Measurements from ENCODE around the gene CLEC17A.
A peak's percentile ranks its signal among the peaks of the same experiment; 100 is the strongest.

Gene CLEC17A

DNA sequence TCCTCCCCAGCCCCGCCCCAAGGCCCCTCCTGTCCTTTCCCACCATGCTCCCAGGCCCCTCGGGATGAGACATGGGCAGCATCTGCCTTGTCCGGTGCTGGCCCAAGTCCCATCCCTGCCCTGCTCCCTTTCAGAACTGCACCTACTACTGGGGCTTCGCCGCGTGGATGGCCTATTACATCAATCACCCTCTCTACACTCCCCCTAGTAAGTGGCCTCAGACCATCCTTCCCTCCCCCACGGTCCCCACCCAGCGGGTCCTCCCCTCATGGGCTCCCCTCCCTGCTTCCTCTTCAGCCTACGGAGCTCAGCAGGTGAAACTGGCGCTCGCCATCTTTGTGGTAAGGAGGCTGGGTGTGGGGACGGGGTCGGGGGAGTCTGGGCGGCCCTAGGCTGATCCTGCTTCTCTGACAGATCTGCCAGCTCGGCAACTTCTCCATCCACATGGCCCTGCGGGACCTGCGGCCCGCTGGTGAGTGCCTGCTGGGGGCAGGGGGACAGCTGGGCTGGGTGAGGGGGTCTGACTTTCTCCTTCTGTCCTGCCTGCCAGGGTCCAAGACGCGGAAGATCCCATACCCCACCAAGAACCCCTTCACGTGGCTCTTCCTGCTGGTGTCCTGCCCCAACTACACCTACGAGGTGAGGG, 18.1 kb upstream of the CLEC17A start (continued):
- TF ChIP-seq, protein P1, sequence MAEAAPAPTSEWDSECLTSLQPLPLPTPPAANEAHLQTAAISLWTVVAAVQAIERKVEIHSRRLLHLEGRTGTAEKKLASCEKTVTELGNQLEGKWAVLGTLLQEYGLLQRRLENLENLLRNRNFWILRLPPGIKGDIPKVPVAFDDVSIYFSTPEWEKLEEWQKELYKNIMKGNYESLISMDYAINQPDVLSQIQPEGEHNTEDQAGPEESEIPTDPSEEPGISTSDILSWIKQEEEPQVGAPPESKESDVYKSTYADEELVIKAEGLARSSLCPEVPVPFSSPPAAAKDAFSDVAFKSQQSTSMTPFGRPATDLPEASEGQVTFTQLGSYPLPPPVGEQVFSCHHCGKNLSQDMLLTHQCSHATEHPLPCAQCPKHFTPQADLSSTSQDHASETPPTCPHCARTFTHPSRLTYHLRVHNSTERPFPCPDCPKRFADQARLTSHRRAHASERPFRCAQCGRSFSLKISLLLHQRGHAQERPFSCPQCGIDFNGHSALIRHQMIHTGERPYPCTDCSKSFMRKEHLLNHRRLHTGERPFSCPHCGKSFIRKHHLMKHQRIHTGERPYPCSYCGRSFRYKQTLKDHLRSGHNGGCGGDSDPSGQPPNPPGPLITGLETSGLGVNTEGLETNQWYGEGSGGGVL (tag by site-specific recombination; IDR thresholded peaks at IDR 0.05) = peak; percentile 35; the same call in 1 of the 2 replicates
- TF ChIP-seq KLF7 (tag by site-specific recombination; IDR thresholded peaks at IDR 0.05; ENCODE audit: borderline replicate concordance) (0 out of 2 replicates have a peak, but pooled peaks have one; percentile 16), ZBTB7A (tag by site-specific recombination; IDR thresholded peaks at IDR 0.05; ENCODE audit: low read depth) (0 out of 2 replicates have a peak, but pooled peaks have one; percentile 11), KLF8 (tag by site-specific recombination; IDR thresholded peaks at IDR 0.05) (peak; percentile 85), ZNF76 (tag by site-specific recombination; IDR thresholded peaks at IDR 0.05; ENCODE audit: borderline replicate concordance, low read depth) (peak; percentile 36; the same call in 1 of the 2 replicates), ZIC2 (tag by site-specific recombination; IDR thresholded peaks at IDR 0.05) (peak; percentile 36; the same call in 1 of the 2 replicates)

DNA sequence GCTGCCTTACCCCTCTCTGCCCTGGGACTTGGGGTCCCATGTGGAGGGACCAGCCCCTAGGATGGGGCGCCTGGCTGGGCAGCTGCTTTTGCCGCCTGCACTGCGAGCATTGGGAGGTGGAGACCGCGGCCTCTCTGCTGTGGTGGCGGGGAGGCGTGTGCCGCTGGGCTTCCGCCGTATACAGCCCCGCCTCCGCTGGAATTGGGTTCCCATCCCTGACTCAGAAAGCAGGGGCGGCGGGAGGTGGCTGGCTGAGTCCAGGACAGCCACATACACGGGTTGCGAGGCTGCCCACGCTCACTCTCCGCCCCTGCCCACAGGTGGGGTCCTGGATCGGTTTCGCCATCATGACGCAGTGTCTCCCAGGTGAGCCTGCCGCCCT, 17.6 kb upstream of the CLEC17A start:
- Histone ChIP-seq H3K4me3 (ENCODE audit: low read depth, low read length) (no peak overlapping the region), H3K27ac (ENCODE audit: extremely low read depth, low read depth, low read length) (no peak overlapping the region), H3K4me1 (ENCODE audit: control insufficient read depth, insufficient read depth, low read length) (no peaks in the 10 kb centered on the region), H3K36me3 (ENCODE audit: control insufficient read depth in 2 of 2, insufficient read depth in 1 of 2, low read length in 2 of 2) (peaks cover 0 to 42% of the 10 kb centered on the region in 2 experiments; a peak in 2 of 3 replicates), H3K9me3 (ENCODE audit: control insufficient read depth, insufficient read depth, low read depth, low read length) (no peaks in the 10 kb centered on the region)
- ChIA-PET POLR2A (interaction anchor here (1.0 kb wide), 1 partner anchor 11 kb away, joined by 4 read pairs; no protein-coding TSS in a partner anchor), CTCF (interaction anchor here (1.4 kb wide), 1 partner anchor 8 kb away, joined by 4 read pairs; no protein-coding TSS in a partner anchor)
- TF ChIP-seq KLF9 (tag by site-specific recombination; IDR thresholded peaks at IDR 0.05; ENCODE audit: low read depth) = 0 out of 2 replicates have a peak, but pooled peaks have one; percentile 10
- TF ChIP-seq ZBTB48 (tag by site-specific recombination; IDR thresholded peaks at IDR 0.05) = no peak
- no peak for TF ChIP-seq ZNF701 (tag by site-specific recombination; IDR thresholded peaks at IDR 0.05)
- peak; percentile 14; the same call in 1 of the 2 replicates for TF ChIP-seq ZNF341 (tag by site-specific recombination; IDR thresholded peaks at IDR 0.05; ENCODE audit: low read depth)
- TF ChIP-seq KLF1 (tag by site-specific recombination; IDR thresholded peaks at IDR 0.05) = peak; percentile 24; the same call in 1 of the 2 replicates
- TF ChIP-seq EGR2 (tag by site-specific recombination; IDR thresholded peaks at IDR 0.05; ENCODE audit: low read depth) = peak; percentile 56
- TF ChIP-seq ZNF133 (tag by site-specific recombination; IDR thresholded peaks at IDR 0.05) = no peak
- TF ChIP-seq, protein P2, sequence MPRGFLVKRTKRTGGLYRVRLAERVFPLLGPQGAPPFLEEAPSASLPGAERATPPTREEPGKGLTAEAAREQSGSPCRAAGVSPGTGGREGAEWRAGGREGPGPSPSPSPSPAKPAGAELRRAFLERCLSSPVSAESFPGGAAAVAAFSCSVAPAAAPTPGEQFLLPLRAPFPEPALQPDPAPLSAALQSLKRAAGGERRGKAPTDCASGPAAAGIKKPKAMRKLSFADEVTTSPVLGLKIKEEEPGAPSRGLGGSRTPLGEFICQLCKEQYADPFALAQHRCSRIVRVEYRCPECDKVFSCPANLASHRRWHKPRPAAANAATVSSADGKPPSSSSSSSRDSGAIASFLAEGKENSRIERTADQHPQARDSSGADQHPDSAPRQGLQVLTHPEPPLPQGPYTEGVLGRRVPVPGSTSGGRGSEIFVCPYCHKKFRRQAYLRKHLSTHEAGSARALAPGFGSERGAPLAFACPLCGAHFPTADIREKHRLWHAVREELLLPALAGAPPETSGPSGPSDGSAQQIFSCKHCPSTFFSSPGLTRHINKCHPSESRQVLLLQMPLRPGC (tag by site-specific recombination; IDR thresholded peaks at IDR 0.05) = no peak
- TF ChIP-seq ZFHX2 (tag by site-specific recombination; conservative IDR thresholded peaks at IDR 0.05) = peak; percentile 70
- TF ChIP-seq ZNF571 (tag by site-specific recombination; IDR thresholded peaks at IDR 0.05) = no peak

DNA sequence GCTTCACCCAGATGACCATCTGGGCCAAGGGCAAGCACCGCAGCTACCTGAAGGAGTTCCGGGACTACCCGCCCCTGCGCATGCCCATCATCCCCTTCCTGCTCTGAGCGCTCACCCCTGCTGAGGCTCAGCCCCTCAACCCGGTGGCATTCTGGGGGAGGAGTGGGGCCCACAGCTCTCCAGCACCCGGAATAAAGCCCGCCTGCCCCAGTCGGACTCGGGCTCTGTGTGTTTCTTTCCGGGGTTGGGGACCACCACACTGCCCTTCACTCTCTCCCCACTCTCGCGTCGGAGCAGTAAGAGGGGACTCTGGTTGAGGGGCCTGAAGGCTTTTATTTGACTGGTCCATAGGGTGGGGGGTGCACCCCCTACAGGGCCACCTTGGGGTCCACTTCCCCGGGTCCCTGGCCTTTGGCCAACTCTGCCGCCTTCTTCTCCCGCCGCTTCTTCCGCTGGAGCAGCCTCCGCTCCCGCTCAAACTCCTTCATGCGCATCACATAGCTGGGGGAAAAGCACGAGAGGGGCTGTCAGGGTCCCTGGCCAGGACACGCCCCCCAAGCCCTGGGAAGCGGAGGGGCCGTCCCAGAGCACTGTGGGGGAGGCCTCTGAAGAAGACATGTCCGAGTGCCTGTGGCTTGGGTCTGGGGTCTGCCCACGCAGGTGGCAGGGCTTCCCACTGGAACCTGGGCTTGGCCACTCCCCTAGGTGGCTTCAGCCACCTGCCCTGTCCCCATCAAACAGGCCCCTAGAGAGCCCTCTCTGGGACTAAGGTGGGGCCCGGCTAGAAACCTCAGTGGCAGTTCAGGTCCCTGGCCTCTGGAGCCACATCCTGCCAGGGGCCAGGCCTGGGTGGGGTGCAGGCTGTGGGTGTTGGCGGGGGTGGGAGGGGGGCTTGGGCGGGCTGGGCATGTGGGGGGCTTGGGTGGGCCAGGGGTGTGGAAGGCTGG, 16.8 kb upstream of the CLEC17A start:
- ChIA-PET CTCF (interaction anchor here (1.4 to 4.8 kb wide), 2 partner anchors 8 to 10 kb away, joined by 4 to 19 read pairs; no protein-coding TSS in a partner anchor), POLR2A (no interaction called here)
- Histone ChIP-seq H3K4me3 (ENCODE audit: low read depth, low read length) (no peak overlapping the region), H3K4me1 (ENCODE audit: control insufficient read depth, insufficient read depth, low read length) (peaks cover 4% of the 10 kb centered on the region; the same call in 1 of the 2 replicates), H3K9me3 (ENCODE audit: control insufficient read depth, insufficient read depth, low read depth, low read length) (no peaks in the 10 kb centered on the region), H3K27ac (ENCODE audit: extremely low read depth, low read depth, low read length) (no peak overlapping the region), H3K36me3 (ENCODE audit: control insufficient read depth in 2 of 2, insufficient read depth in 1 of 2, low read length in 2 of 2) (peaks cover 0 to 42% of the 10 kb centered on the region in 2 experiments; a peak in 2 of 3 replicates)
- no peak for TF ChIP-seq ZNF76 (tag by site-specific recombination; IDR thresholded peaks at IDR 0.05; ENCODE audit: borderline replicate concordance, low read depth)
- peak; percentile 49; the same call in 1 of the 2 replicates for TF ChIP-seq ZFP69B (tag by site-specific recombination; IDR thresholded peaks at IDR 0.05)
- TF ChIP-seq GLIS2 (tag by site-specific recombination; IDR thresholded peaks at IDR 0.05) = peak; percentile 51
- TF ChIP-seq, protein P3, sequence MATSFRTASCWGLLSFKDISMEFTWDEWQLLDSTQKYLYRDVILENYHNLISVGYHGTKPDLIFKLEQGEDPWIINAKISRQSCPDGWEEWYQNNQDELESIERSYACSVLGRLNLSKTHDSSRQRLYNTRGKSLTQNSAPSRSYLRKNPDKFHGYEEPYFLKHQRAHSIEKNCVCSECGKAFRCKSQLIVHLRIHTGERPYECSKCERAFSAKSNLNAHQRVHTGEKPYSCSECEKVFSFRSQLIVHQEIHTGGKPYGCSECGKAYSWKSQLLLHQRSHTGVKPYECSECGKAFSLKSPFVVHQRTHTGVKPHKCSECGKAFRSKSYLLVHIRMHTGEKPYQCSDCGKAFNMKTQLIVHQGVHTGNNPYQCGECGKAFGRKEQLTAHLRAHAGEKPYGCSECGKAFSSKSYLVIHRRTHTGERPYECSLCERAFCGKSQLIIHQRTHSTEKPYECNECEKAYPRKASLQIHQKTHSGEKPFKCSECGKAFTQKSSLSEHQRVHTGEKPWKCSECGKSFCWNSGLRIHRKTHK (tag by site-specific recombination; IDR thresholded peaks at IDR 0.05) = no peak
- TF ChIP-seq, protein P4, sequence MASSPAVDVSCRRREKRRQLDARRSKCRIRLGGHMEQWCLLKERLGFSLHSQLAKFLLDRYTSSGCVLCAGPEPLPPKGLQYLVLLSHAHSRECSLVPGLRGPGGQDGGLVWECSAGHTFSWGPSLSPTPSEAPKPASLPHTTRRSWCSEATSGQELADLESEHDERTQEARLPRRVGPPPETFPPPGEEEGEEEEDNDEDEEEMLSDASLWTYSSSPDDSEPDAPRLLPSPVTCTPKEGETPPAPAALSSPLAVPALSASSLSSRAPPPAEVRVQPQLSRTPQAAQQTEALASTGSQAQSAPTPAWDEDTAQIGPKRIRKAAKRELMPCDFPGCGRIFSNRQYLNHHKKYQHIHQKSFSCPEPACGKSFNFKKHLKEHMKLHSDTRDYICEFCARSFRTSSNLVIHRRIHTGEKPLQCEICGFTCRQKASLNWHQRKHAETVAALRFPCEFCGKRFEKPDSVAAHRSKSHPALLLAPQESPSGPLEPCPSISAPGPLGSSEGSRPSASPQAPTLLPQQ (tag by site-specific recombination; IDR thresholded peaks at IDR 0.05) = peak; percentile 55; the same call in 1 of the 2 replicates
- peak; percentile 45 for TF ChIP-seq KLF9 (tag by site-specific recombination; IDR thresholded peaks at IDR 0.05; ENCODE audit: low read depth)
- TF ChIP-seq ZNF544 (tag by site-specific recombination; IDR thresholded peaks at IDR 0.05) = no peak
- TF ChIP-seq KLF10 (tag by site-specific recombination; IDR thresholded peaks at IDR 0.05) = 0 out of 2 replicates have a peak, but pooled peaks have one; percentile 19
